ENCODE results near the gene CUTA.

The CUTA gene

GRCh38 chr6:33420491-33421343, 2.8 kb upstream of the CUTA start:
- no peak for DNase-seq

DNA sequence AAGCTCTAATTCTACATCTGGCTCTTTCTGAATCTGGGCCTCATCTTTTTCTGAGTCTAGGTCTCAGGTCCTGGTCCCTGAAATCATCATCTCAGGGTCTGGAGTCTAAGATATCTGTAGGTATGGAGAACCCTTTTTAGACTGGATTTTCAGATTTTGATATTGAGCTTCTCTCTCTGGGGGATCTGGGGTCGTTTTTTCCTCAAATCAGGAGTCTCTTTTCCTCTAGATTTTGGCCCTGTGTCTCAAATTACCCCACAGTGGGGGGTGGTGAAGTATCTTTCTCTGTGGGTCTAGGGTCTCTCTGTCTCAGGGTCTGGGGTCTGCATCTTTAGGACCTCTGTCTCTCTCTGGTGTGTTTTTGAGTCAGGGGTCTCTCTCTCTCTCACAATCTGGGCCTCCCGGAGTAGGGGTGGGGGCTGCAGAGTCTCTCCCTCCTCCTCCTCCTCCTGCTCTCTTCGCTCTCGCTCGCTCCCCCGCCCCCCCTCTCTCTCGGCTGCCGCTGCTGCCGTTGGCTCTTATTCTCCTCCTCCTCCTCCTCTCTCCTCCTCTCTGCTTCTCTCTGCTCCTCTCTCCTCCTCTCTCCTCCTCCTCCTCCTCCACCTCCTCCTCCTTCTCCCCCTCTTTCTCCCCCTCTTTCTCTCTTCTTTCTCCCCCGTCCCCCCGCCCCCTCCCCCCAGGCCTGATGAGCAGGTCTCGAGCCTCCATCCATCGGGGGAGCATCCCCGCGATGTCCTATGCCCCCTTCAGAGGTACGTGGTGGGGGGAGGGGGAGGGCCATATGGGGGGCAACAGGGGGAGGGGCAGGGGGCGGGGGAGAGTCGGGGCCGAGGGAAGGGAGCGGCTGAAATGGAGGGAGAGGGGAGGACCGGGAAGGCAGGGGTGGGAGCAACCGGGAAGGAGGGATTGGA, 1.9 kb upstream of the CUTA start, which contains the start of gene SYNGAP1:
Gene SYNGAP1, plus strand, starts transcription at position 486 of the 911 bp plus-strand sequence. Its CDS starts 200 bp downstream, at position 686.
- no peak for DNase-seq

- DNase-seq = no peak
Measured at GRCh38 chr6:33418690-33419291, 884 bp upstream of the CUTA start.

DNA sequence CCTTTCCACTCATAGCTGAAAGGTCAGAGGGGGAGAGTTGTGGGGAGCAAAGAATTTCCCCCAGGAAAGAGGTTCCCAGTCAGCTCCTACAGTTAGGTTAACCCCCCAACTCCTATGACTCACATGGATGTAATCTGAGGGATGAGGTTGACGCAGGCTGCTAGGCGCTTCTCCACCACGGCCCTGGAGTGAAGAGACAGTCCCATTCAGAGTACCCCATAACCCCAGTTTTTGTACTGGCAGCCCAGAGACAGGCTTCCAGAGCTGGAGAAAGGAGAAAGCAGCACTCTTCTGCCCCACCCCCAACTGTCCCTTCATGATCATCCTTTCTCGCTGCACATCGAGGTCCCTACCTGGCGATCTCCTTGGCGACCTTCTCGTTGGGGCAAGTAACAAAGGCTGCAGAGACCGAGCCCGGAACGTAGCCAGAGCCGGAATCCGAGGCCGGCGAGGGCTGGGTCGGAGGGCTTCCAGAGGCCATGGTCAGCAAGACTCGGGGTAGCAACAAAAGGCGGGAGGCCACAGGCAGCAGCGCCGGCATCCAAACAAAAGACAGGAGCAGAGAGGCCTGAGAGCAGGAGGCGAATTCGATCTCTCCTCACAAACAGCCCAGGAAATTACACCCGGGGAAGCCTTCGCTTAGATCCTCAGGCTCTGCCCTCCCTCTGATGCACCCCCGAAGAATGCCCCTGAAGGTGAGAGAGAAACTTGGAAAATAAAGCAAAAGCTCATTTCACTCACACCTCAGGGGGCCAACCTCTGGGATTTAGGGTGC, 592 bp downstream of the CUTA start:
- DNase-seq = peak; percentile 37

GRCh38 chr6:33416386-33417127, 1.4 kb downstream of the CUTA start:
- no peak for DNase-seq

DNA sequence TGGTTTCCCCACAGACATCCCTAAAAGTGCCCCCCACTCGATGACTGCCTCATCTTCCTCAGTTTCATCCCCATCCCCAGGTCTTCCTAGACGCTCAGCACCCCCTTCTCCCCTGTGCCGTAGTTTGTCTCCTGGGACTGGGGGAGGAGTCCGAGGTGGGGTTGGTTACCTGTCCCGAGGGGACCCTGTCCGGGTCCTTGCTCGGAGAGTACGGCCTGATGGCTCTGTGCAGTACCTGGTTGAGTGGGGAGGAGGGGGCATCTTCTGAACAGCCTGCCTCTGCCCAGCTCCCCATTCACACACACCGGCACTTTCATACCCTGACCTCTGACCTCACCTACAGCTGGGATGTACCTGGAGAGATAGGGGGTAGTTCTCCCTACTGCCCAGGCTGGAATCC, 2.1 kb downstream of the CUTA start:
- DNase-seq = no peak

DNA sequence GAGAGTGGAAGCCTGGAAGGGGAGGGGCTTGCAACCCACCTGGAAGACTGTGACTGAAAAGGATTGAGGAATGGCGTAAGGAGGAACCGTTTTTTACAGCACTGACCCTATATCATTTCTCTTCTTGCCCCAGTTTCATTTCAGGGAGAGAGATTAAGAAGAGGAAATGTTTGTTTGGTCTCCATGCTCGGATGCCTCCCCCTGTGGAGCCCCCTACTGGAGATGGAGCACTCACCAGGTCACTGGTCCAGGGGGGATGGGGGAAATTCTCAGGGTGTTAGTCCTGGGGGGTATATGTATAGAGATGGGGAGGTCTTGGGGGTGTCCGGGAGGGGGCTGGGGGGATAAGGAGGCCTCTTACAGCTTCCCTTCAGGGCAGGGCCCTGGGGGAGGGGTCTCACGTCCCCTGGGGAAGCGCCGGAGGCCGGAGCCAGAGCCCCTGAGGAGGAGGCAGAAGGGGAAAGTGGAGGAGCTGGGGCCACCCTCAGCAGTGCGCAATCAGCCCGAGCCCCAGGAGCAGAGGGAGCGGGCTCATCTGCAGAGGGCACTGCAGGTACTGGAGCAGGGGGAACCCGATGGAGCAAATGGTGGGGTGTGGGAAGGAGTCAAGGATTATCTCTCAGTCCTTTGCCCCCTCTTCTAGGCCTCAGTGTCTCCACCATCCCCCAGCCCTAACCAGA, 3.2 kb downstream of the CUTA start:
- DNase-seq = no peak

DNA sequence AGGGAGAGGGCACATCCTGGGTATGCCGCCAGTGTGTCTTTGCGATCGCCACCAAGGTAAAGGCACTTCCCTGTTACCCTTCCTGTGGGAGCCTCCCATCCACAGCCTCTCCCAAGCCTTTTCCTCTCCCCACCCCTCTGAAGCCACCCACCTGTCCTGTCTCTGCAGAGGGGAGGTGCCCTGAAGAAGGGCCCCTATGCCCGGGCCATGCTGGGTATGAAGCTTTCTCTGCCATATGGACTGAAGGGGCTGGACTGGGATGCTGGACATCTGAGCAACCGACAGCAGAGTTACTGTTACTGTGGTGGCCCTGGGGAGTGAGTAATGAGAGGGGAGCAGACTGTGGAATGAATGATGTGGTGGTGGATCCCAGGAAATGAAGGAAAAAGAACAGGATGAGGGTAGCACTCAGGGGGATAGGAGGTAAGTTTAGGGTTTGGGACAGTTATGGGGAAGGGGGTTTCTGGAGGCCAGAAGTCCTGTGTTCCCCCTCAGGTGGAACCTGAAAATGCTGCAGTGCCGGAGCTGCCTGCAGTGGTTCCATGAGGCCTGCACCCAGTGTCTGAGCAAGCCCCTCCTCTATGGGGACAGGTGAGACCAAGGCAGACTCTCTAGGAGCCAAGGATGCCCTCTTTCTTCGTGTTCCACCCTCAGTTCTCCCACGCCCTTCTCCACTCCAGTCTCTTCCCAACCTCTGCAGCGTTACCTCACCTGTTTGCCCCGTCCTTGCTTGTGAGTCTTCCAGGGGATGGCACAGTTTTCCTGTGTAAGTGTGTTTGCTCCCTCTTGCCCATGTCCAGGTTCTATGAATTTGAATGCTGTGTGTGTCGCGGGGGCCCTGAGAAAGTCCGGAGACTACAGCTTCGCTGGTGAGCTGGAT, 4.4 kb downstream of the CUTA start:
- no peak for DNase-seq

GRCh38 chr6:33412140-33413009, 5.5 kb downstream of the CUTA start:
- no peak for DNase-seq

DNA sequence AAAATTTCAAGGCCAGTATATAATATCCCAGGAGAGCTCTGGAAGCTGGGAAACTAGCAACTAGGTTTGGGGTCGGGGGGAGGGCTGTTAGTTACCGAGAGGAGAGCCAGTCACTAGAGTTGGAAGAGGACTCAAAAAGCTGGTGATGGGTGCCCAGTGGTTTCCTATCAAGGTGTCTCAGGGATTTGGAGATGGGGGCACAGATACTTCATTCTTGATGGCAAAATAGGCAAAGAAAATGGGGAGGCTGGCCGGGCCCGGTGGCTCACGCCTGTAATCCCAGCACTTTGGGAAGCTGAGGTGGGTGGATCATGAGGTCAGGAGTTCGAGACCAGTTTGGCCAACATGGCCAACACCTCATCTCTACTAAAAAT, 6.3 kb downstream of the CUTA start:
- no peak for DNase-seq

DNA sequence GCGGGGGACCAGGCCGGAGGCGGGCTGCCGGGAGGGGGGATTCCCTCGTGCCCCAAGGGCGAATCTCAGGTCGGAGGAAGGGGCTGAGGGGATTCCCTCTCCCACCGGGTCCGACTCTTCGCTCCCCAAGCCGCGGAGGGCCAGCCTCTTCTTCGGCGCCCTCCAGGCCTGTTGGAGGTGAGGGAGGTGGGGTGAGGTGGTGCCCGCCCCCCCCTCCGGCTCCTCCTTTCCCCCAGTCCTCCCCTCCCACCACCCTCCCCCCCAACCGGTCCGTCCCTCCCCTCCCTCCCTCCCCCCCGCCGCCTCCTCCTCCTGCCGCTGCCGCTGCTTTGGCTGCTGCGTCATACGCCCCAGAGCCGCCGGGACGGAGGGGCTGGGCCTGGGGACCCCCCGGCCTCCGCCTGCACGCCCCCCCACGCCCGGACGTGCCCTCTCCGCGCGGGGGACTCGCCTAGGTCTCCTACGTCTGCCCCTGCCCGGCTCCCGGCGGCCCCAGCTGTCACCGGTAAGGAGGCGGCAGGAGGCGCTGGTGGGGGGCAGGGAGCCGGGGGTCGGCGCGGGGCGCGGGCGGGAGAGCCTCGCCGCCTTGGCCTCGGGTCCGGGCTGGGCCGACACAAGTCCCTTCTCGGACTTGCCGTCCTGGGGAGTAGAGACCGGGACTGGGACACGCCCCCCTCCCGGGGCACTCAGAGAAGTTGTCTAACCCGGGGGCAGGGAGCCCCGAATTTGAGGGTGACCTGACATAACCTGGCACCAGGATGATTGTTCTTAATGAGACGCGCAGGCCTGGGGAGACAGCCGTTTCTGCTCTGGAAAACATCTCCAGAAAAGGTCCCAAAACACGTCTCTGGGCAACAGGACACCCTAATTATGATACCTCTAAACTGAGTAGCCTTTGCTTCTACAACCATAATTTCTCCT, 6.9 kb downstream of the CUTA start, which contains the start of gene PHF1:
Gene PHF1, plus strand, starts transcription at position 304 of the 921 bp plus-strand sequence. CDS start 1,250 bp downstream, outside the sequence.
- DNase-seq = no peak

- peak; percentile 99 for DNase-seq
Measured at GRCh38 chr6:33410050-33410710, 7.7 kb downstream of the CUTA start.

GRCh38 chr6:33407132-33407718, 10.7 kb downstream of the CUTA start:
- no peak for DNase-seq

- DNase-seq = no peak
Measured at GRCh38 chr6:33406126-33406525, 11.8 kb downstream of the CUTA start.

GRCh38 chr6:33405386-33405940, 12.4 kb downstream of the CUTA start:
- no peak for DNase-seq

DNA sequence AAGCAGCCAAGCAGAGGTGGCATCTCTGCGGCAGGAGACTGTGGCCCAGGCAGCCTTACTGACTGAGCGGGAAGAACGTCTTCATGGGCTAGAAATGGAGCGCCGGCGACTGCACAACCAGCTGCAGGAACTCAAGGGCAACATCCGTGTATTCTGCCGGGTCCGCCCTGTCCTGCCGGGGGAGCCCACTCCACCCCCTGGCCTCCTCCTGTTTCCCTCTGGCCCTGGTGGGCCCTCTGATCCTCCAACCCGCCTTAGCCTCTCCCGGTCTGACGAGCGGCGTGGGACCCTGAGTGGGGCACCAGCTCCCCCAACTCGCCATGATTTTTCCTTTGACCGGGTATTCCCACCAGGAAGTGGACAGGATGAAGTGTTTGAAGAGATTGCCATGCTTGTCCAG, 13.0 kb downstream of the CUTA start:
- no peak for DNase-seq
